ENCODE measurements around the gene ANO7. TPM values are rescaled to one million over a fixed set of nuclear protein-coding genes. Genes with fewer than 3 reads are reported as not detected.

ANO7 gene
- polyA plus RNA-seq, 1 of the 3 experiments (the other 2 are of a cell fraction): 0.81 TPM

DNA sequence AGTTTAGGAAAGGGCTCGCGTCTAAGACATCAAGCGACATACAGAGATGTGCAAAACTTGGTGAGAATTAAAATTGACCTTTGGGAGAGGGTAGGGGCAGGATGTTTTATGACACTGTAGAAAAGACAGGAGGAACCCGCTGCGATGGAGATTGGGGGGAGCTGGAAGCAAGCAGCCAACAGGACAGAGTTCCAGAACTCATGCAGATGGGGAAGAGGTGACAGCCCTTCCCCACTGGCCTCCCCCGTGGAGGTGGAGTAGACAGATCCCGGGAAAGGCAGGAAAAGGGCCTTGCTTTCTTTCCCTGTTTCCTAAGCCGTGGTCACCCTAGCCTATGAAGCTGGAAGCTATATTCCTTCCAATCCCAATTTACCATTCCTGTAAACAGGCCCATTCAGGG, 39.1 kb downstream of the ANO7 start:
- no peak overlapping the region for H3K27ac ChIP-seq (ENCODE audit: low read depth in 2 of 2, low read length in 1 of 2)
- H4K20me1 ChIP-seq (ENCODE audit: insufficient read depth): peaks cover 44% of the 10 kb centered on the region
- H3K27me3 ChIP-seq (ENCODE audit: insufficient read depth): no peaks in the 10 kb centered on the region
- H3F3A ChIP-seq (replicated peaks; ENCODE audit: insufficient read depth): peaks cover 22% of the 10 kb centered on the region
- H3K4me3 ChIP-seq (ENCODE audit: low read depth in 2 of 2, low read length in 1 of 2): no peak overlapping the region
- no peaks in the 10 kb centered on the region for H3K9me3 ChIP-seq
- DNase-seq: no peak
- no peak overlapping the region for H2AFZ ChIP-seq (ENCODE audit: low read depth)
- WGBS (ENCODE audit: low lambda C conversion rate): 86% methylated on average over 8 of the region's 8 CpGs
- peaks cover 9 to 26% of the 10 kb centered on the region in 2 experiments; a peak in 1 of 4 replicates for H3K4me1 ChIP-seq (ENCODE audit: control insufficient read depth in 1 of 2, insufficient read depth in 2 of 2, low read depth in 1 of 2, low read length in 1 of 2)
- CTCF ChIA-PET: interaction anchor here (1.3 kb wide), 1 partner anchor 87 kb away, joined by 3 read pairs; no protein-coding TSS in a partner anchor
- peaks cover 23 to 57% of the 10 kb centered on the region in 2 experiments for H3K36me3 ChIP-seq (replicated peaks in 1 of 2; ENCODE audit: control insufficient read depth in 1 of 2, insufficient read depth in 2 of 2, low read length in 1 of 2)
- H3K79me2 ChIP-seq (ENCODE audit: insufficient read depth): peaks cover 7% of the 10 kb centered on the region
- no peaks in the 10 kb centered on the region for H3K9me2 ChIP-seq
- POLR2A ChIA-PET: no interaction called here
- H3K9ac ChIP-seq: no peak overlapping the region
- TF ChIP-seq RAD21 (IDR thresholded peaks at IDR 0.05; ENCODE audit: low read length): no peak
- no peak for TF ChIP-seq FOSL2 (IDR thresholded peaks at IDR 0.05; ENCODE audit: borderline replicate concordance, low read depth)
- TF ChIP-seq USF1 (IDR thresholded peaks at IDR 0.05; ENCODE audit: borderline replicate concordance, low read depth): no peak
- TF ChIP-seq, protein P1, sequence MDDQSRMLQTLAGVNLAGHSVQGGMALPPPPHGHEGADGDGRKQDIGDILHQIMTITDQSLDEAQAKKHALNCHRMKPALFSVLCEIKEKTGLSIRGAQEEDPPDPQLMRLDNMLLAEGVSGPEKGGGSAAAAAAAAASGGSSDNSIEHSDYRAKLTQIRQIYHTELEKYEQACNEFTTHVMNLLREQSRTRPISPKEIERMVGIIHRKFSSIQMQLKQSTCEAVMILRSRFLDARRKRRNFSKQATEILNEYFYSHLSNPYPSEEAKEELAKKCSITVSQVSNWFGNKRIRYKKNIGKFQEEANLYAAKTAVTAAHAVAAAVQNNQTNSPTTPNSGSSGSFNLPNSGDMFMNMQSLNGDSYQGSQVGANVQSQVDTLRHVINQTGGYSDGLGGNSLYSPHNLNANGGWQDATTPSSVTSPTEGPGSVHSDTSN (IDR thresholded peaks at IDR 0.05): no peak
- H3K4me2 ChIP-seq: no peak overlapping the region

- Histone ChIP-seq H3K27me3 (ENCODE audit: insufficient read depth) (no peaks in the 10 kb centered on the region), H3K4me3 (ENCODE audit: low read depth in 2 of 2, low read length in 1 of 2) (no peak overlapping the region), H3K79me2 (ENCODE audit: insufficient read depth) (peaks cover 7% of the 10 kb centered on the region), H3K36me3 (replicated peaks in 1 of 2; ENCODE audit: control insufficient read depth in 1 of 2, insufficient read depth in 2 of 2, low read length in 1 of 2) (peaks cover 24 to 62% of the 10 kb centered on the region in 2 experiments), H3K4me1 (ENCODE audit: control insufficient read depth in 1 of 2, insufficient read depth in 2 of 2, low read depth in 1 of 2, low read length in 1 of 2) (peaks cover 9 to 24% of the 10 kb centered on the region in 2 experiments; a peak in 1 of 4 replicates), H3K4me2 (no peak overlapping the region), H3K9me3 (no peaks in the 10 kb centered on the region), H3K9ac (no peak overlapping the region), H2AFZ (ENCODE audit: low read depth) (no peak overlapping the region), H3F3A (replicated peaks; ENCODE audit: insufficient read depth) (peaks cover 23% of the 10 kb centered on the region), H3K9me2 (no peaks in the 10 kb centered on the region), H3K27ac (ENCODE audit: low read depth in 2 of 2, low read length in 1 of 2) (no peak overlapping the region), H4K20me1 (ENCODE audit: insufficient read depth) (peaks cover 47% of the 10 kb centered on the region)
- 92% methylated on average over 11 of the region's 26 CpGs for WGBS (ENCODE audit: low lambda C conversion rate)
- TF ChIP-seq, protein P2, sequence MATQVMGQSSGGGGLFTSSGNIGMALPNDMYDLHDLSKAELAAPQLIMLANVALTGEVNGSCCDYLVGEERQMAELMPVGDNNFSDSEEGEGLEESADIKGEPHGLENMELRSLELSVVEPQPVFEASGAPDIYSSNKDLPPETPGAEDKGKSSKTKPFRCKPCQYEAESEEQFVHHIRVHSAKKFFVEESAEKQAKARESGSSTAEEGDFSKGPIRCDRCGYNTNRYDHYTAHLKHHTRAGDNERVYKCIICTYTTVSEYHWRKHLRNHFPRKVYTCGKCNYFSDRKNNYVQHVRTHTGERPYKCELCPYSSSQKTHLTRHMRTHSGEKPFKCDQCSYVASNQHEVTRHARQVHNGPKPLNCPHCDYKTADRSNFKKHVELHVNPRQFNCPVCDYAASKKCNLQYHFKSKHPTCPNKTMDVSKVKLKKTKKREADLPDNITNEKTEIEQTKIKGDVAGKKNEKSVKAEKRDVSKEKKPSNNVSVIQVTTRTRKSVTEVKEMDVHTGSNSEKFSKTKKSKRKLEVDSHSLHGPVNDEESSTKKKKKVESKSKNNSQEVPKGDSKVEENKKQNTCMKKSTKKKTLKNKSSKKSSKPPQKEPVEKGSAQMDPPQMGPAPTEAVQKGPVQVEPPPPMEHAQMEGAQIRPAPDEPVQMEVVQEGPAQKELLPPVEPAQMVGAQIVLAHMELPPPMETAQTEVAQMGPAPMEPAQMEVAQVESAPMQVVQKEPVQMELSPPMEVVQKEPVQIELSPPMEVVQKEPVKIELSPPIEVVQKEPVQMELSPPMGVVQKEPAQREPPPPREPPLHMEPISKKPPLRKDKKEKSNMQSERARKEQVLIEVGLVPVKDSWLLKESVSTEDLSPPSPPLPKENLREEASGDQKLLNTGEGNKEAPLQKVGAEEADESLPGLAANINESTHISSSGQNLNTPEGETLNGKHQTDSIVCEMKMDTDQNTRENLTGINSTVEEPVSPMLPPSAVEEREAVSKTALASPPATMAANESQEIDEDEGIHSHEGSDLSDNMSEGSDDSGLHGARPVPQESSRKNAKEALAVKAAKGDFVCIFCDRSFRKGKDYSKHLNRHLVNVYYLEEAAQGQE (IDR thresholded peaks at IDR 0.05; ENCODE audit: low read depth, low read length): no peak
- no peak for TF ChIP-seq TEAD4 (IDR thresholded peaks at IDR 0.05; ENCODE audit: borderline replicate concordance, insufficient read depth)
- DNase-seq: no peak
- ChIA-PET CTCF (interaction anchor here (1.1 to 1.3 kb wide), 3 partner anchors 87 to 314 kb away, joined by 3 read pairs; no protein-coding TSS in a partner anchor), POLR2A (no interaction called here)
Observed at GRCh38 chr2:241228081-241228859, 39.8 kb downstream of the ANO7 start.

Measured in SK-N-SH (cell line).